GM19468 (cell line): Measurements from ENCODE around the gene CRYBG1.
"Not testable (repeated sequence)": the region's sequence is repeated elsewhere in the genome, so short reads cannot be mapped to it uniquely, and the experiment has no call there.

ENCODE experiments used
- ATAC-seq: cut with Tn5 transposase; IDR thresholded peaks from one replicate; pipeline ENCODE4 v1.9.1; 2021; ENCODE audit warnings: mild to moderate bottlenecking, moderate library complexity, moderate number of reproducible peaks; ENCODE audit not compliant: unreplicated experiment; ENCODE audit errors: extremely low read depth

The CRYBG1 gene

DNA sequence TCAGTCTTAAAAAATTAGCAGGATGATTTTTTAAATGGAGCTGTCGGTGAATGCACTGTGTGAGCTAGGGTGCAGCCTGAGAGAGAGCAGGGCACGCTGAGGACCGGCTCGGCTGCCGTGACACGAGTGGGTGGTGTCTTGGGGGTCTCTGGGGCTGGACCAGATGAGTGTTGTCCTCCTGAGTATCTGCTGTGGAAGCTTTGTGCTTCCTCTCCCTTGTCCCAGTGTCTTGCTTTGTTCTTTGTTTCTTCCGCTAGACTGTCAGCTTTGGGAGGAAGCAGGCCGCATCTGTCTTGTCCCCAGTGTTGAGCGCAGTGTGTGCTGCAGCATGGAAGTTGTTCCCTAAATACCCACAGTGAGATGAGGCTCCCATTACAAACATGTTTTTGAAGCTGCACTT lies 179.4 kb downstream of the CRYBG1 start:
- ATAC-seq: no peak

DNA sequence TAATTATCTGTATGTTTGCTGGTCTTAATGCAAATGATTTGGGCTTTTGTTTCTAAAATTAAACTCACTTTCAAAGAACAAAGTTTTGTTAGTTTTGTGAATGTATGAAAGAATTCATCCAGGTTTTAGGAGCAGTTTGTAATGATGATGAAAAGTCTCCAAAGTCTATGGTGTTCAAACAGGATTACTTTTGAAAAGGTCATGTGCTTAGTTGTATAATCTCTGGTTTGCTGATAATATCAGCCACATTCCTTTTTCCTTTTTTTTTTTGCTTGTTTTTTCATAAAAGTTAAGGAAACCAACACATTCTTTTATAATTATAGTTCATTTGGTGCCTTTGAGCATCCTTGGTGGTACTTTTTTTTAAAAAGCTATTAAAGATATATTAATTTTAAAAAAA lies 179.9 kb downstream of the CRYBG1 start:
- no peak for ATAC-seq

DNA sequence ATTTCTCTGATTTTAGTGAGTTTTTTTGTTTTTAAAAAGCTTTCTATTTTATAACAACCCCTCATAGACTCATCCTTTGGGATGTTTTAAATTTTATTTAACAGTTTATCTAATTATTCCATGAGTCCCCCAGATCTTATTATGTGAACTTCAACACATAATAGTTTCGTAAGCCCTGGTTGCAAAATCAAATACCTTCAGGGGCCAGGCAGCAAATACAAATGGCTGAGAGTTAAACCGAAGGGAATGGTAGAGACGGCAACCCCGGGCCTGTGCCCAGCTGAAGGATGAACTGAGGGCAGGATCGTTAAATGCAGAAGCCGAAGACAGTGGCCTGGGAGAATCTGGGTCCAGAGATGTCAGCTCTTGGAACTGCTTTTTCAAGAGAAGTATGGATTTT lies 180.4 kb downstream of the CRYBG1 start:
- ATAC-seq: no peak

- ATAC-seq: no peak
Observed at GRCh38 chr6:106546261-106546690, 185.8 kb downstream of the CRYBG1 start.

DNA sequence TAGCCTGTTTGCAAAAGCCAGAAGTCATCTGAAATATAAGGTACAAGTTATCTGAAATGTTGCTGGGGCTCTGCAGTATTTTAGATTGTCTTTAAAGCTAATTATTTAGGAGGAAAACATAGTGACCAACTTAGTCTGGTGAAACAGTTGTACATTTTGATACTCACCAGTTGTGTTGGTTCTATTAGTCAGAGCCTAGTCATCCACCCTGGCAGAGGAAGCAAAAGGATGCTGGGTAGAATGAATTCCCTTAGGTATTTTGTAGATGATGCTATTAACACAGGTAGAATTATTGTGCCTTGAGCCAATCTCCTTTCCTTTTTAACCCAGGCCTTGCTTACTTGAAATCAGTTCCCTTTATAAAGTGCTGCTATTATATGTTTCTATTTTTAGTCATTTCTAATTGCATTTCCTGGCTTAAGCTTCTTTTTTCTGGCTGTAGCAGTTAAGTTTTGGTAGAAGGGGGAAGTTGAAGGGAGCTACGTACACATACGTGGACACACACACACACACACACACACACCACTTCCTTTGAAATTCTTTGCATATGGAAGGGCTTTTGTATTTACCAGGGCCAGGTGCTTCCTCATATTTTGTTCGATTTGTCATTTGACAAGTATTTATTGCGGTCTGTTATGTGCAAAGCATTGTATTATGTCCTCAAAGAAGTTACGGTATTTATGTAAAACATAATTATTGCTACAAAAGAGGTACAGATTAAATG lies 186.3 kb downstream of the CRYBG1 start:
- ATAC-seq: no peak

GRCh38 chr6:106547601-106548453 lies 187.3 kb downstream of the CRYBG1 start:
- ATAC-seq: no peak

- not testable (repeated sequence) for ATAC-seq
Observed at GRCh38 chr6:106548926-106549455, 188.5 kb downstream of the CRYBG1 start.

DNA sequence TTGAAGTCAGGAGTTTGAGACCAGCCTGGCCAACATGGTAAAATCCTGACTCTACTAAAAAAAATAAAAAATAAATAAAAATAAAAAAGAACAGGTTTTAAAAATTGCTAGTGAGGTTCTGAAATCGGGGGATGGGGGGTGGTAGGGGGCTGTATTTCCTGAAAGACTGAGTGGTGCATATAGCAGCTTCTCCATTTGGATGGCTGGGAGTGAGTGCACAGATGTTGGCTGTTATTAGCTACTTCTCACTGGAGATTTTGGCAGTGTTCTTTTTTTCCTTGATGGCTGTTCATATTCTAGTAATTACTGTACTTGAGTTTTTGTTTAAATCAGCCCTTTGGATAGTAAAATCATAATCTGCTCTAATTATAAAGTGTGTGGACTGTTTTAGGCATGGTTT lies 189.0 kb downstream of the CRYBG1 start:
- ATAC-seq: no peak

DNA sequence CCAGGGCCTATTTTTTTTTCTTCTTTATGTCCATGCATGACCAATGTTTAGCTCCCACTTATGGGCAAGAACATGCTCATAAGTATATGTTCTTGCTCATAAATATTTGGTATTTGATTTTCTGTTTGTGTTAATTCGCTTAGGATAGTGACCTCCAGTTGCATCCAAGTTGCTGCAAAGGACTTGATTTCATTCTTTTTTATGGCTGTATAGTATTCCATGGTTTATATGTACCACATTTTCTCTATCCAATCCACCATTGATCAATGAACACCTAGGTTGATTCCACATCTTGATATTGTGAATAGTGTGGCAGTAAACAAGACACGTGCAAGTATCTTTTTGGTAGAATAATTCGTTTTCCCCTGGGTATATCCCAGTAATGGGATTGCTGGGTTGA lies 190.6 kb downstream of the CRYBG1 start:
- ATAC-seq: no peak

DNA sequence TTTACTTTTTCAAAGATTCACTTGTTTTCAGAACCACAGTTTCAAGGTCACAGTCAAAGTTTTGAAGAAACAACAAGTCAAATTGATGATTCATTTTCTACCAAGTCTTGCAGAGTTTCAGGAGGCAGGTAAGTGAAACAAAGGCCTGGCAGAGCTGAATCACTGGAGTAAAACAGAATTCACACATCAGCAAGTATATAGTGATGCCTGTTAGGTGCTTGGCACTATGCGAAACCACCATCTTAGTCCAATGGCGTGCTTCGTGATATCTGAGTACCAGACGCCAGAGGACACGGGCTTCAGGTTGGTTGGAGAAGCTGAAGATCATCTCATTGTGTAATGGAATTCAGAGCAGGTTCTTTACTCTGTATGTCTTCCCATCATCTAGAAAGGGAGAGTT lies 192.9 kb downstream of the CRYBG1 start:
- ATAC-seq: no peak

GRCh38 chr6:106555767-106556166 lies 195.2 kb downstream of the CRYBG1 start:
- ATAC-seq: no peak

DNA sequence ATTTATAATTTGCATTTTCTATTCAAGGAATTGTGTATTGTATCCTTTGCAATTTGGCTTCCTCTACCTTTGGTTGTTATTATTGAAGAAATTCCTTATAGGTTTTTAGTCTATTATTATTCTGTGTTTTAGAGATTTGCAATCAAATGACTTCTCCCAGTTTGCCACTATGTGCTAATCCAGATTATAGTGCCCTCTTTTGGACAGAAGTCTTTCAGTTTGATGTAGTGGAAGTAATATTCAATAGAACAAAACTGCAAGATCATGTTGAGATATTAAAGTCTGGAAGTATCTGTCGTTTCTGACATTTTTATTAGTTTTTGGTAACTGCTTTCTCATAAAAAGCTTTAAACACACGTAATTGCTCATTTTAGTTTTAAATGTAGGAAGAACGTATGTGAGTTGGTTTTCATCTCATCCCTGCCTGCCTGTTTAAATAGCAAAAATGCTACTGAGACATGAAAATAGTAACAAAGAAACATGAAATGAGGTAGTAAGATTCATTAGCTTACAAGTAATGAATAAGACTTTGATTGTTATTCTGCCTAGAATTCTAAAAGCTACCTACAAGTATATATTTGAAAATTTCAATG lies 195.9 kb downstream of the CRYBG1 start:
- no peak for ATAC-seq

DNA sequence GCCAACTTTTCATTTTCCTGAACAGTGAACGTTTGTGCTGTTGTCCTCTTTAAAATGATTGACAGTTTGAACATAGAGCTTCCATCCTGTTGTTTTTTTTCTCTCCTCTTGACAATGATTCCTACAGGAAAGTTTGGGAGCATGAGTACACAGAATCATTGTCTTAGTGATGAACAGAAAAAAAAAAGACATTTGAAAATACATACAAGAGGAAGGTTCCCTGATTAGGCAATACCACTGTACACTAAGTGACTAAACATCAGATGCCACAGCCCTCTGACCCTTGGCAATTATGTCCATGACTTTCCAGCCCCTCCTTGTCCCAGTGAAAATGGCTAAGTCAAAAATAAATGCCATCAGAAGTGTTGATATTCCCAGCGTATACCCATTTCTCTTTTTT lies 197.3 kb downstream of the CRYBG1 start:
- ATAC-seq: no peak

DNA sequence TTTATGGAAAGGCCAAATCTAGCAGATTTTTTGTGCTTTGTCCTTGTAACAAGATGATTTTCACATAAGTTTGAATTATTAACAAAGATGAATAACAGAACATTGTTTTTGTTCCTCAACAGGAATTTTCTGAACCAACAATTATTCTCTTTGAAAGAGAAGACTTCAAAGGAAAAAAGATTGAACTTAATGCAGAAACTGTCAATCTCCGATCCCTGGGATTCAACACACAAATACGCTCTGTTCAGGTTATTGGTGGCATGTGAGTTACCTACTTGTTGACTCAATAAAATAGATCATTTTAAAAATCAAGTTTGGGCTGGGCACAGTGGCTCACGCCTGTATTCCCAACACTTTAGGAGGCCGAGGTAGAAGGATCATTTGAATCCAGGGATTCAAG lies 197.8 kb downstream of the CRYBG1 start:
- ATAC-seq: no peak

GRCh38 chr6:106559659-106560058 lies 199.1 kb downstream of the CRYBG1 start:
- ATAC-seq: not testable (repeated sequence)

DNA sequence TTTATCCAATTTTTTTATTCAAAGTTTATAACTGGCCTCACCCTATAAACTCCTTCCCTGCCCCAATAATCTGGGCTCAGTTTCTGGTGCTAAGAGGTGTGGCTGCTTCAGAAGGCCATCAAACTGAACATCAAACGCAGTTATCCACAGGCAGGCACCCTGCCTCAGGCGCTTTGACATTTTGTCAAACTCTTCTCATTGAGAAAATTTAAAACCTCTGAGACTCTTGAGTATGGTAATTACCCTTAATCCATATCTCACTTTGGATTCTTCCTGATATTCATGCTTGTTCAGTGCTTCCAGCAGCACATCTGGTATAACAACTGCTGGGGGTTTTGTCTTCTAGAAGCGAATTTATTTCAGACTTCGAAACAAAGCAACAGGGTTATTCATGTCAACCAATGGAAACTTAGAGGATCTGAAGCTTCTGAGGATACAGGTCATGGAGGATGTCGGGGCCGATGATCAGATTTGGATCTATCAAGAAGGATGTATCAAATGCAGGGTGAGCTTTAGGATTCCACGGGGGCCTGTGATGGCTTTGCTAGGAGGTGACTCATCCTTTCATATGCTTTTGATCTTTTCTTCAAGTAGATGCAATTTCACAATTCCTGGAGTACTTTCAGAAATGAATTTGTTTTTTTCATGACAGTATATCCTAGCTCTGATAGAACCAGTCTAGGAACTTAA lies 200.6 kb downstream of the CRYBG1 start:
- ATAC-seq: no peak

DNA sequence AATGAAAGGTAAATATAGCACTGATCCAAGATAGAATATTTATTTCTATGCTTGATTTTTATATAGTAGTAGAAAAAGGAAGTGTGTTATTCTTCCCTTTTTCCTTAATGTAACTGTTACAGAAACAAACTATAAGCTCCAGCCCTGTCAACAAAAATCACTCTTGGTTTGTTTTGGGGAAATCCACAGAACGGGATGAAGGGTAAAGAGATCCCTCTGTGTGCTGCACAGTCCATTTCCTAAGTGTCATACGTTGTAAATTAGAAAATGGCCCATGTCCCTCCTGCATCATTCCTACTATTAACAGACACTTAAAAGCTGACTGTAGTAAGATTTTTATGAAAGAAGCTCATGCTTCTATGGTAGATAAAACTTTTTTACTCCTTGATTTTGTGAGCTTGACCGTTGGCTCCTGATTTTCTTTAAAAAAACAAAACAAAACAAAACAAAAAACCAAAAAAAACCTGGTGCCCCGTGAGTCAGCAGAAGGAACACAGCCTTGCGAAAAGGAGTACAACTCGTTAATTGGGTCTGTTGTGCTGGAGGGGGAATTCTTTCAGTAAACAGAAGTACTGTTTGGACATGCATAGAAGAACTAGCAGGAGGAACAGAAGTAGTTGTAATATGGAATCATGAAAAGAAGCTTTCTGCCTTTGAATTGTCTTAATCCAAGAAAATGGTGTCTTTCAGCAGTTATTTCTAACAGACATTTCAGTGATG lies 201.3 kb downstream of the CRYBG1 start:
- no peak for ATAC-seq

DNA sequence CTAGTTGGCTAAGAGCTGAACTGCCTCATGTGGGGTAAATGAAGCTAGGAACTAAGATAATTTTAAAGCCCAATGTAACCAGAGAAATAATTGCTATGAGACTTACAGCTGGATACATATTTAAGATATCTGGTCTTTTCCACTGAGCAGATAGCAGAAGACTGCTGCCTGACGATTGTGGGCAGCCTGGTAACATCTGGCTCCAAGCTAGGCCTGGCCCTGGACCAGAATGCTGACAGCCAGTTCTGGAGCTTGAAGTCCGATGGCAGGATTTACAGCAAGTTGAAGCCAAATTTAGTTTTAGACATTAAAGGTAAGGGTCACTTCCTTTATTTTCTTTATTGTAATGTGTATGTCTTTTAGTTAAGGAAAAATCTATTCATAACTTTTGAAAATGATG lies 203.1 kb downstream of the CRYBG1 start:
- no peak for ATAC-seq

DNA sequence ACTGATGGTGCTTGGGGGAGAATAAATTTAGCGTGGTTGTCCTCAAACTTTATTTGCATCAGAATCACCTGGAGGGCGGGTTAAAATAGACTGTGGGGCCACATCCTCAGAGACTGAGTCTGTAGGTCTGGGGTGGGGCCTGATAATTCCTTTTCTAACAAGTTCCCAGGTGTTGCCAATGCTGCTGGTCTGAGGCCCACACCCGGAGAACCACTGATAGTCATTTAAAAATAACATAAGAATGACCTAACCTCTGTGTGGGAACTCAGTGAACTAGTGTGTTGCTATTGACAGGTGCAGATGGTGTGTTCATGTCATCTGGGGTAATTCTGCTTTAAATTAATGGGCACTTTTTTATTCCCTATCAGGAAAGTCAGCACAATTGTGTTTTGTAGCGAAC lies 204.0 kb downstream of the CRYBG1 start:
- ATAC-seq: no peak

DNA sequence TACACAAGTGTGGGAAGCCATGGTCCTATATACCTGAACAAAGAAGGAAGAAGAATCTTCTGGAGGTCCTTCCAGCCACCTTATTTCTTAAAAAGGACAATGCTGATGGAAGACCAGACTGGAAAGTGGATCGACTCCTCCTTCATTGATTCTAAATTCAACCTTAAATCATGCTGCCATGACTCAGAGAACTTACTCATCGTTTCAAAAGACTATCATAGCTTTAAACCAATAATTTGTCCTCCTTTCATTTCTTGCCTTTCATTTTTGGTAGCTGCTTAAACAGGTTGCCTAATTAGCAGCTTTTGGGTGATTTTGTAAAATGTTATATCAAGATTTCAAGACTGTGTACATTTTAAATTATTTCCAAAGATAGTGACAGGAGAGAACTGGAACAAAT lies 208.0 kb downstream of the CRYBG1 start:
- ATAC-seq: no peak
